ENCODE measurements around the gene TMEM101.

GRCh38 chr17:44053125-44053872 lies 38.5 kb upstream of the TMEM101 start:
- TF ChIP-seq CTCF (IDR thresholded peaks at IDR 0.05): no peak
- no peak for TF ChIP-seq POLR2AphosphoS5 (IDR thresholded peaks at IDR 0.05)

Data from breast epithelium (tissue), 3 donors.